ENCODE data around the gene ABLIM3.

ABLIM3 gene

GRCh38 chr5:149133795-149134777 is 7.2 kb upstream of the ABLIM3 start:
- FAIRE-seq: no peak

DNA sequence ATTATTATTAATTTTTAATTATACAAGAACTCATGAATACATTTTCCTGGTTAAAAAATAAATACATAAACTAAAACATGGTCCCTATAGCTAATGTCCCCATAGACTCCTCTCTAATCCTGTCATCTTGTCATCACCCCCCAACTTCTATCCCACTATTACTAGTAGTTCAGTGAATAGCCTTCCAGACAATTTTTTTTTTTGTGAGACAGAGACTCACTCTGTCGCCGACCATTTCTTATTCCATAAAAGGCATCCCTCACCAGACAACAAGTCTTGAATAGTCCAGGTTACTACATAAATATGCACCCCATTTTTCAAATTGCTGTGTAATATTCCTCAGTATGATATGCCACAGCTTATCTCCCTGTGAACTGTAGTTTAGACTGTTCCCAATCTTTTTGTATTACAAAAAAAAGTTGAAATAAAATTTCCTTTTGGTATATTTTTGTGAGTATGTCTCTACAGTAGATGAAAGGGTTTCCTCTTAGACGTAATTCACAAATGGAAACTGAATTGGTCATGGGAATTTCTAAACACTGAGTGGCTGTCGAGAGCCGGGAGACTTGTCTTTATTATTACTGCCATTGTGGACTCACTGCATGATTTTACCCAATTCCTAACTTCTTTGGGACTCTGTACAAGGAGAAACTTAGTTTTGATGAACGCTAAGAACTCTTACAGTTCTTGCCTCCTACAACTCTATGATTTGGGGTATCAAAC is 6.4 kb upstream of the ABLIM3 start:
- FAIRE-seq: no peak

GRCh38 chr5:149135536-149136201 is 5.6 kb upstream of the ABLIM3 start:
- FAIRE-seq: no peak

DNA sequence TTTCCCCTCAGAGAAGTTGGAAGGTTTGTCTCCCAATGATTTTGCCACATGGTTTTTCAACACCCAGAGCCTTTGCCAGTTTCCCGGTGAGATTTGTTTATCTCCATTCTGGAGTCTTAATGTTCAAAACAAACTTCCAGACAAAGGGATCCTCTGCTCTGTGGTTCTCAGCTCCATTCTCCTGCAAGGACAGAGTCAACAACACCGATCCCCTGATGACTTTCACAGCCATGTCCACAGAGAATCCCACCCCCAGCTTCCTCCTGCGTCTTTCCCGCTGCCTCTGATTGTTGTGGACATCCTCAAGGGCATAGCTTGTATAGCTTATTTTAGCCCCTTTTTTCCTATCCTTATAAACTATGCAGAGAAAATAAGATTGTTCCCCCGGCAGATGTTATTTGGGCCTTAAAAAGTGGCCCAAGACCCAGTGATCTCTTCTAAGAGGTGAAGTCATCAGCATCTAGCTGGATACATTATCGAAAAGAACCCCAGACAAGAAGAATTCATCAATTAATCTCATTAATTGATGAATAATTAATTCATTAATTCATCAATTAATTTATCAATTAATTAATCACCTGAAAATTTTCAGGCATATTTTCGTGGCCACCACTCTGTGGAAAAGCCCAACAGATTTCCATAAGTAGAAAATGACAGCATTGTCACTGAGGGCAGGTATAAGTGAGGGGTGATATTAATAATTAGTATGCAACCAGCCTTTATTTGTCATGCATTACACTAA is 2.9 kb upstream of the ABLIM3 start:
- FAIRE-seq: no peak

DNA sequence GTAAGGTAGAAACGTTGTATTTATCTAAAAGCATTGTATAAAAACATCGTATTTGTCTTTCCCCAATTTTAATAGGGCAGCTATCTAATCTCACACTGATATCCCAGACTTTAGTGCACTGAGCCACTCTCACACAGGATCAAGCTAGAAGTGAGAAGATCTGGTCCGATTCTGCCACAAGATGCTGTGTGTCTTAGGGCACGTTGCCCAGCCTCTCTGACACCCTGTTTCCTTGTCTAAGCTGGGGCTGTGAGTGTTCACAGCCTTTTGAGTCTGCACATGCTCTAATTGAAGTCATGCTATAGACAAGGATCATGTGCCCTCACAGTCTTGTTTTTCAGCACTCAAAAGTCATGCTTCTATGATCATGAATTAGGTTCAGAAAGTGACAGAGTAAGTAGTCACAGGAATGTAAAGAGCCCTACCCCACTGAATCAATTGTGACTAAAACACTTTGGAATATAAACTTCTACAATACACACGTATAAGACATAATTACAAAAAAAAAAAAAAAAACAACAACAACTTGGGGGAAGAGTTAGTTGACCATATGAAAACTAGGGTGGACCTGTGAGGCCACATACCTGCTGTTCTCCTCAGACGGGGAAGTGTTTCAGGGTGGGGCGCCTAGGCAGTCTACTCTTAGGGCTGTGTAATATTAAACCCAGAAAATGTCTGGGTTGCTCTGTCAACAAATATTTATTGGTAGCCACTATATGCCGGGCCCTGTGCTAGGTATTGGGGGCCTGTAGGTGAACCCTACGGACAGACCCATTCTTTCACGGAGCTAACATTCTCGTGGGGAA is 893 bp upstream of the ABLIM3 start:
- FAIRE-seq: no peak

- FAIRE-seq: no peak
These were observed 911 bp downstream of the ABLIM3 start for GRCh38 chr5:149141957-149142851.

DNA sequence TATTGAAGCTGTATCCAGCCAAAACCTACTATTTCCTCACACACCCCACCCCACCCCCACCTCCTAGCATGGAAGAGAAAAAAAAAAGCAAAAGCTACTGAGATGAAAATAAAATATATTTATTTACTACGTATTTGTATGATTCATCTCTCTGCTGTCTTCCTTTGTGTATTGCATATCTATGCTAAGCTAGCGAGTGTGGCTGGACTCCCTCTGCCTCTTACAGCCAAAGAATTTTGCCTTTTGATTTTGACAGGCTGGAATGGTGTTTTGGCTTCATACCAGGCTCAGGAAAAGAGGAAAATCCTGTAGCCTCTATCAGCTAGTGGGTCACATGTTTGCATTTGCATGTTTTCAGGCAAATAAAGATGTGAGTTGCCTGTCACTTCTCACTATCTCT is 2.2 kb downstream of the ABLIM3 start:
- no peak for FAIRE-seq

DNA sequence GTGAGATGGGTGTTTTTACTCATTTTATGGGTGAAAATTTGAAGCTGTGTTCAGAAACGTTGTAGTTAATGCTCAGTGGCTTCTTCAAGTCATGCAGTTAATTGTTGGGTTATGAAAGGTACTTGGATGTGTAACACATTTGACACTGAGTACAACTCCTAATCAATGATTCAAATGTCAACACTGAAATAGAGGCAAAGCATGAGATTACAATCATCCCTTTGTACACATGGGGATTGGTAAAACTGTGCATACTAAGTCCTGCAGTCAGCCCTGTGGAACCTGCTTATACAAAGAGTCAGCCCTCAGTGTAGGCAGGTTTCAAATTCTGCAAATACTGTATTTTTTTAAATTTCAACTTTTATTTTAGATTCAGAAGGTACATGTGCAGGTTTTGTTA is 3.3 kb downstream of the ABLIM3 start:
- no peak for FAIRE-seq

GRCh38 chr5:149145138-149145537 is 3.8 kb downstream of the ABLIM3 start:
- FAIRE-seq: no peak

- FAIRE-seq: no peak
These were observed 6.4 kb downstream of the ABLIM3 start for GRCh38 chr5:149147676-149148075.

- FAIRE-seq: no peak
These were observed 8.6 kb downstream of the ABLIM3 start for GRCh38 chr5:149149942-149150341.

GRCh38 chr5:149150457-149150856 is 9.2 kb downstream of the ABLIM3 start:
- no peak for FAIRE-seq

- FAIRE-seq: no peak
These were observed 10.4 kb downstream of the ABLIM3 start for GRCh38 chr5:149151717-149152116.

GRCh38 chr5:149152317-149152746 is 11.0 kb downstream of the ABLIM3 start:
- no peak for FAIRE-seq

DNA sequence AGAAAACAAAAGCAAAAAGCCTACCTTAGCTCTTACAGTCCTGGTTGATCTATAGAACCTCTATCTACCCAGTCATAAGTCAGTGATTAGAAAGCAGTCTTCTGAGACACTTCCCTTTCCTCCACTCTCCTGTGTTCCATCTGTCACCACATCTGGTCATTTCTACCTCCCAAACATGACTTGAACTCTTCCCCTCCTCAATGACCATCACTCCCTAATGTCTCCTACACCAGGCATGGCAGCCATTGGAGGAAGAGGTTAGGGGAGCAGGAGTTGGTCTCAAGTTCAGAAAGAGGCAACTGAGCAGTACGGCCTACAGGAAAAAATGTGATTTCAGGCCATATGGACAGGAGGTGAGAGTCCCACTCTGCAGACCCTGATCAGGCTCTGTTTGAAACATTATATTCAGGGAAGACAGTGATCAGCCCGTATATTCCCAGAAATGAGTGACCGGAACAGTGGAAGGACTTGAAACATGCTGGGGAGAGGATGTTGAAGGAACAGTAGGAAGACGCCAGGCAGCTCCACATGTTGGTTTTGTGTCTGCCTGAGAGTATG is 12.0 kb downstream of the ABLIM3 start:
- no peak for FAIRE-seq

DNA sequence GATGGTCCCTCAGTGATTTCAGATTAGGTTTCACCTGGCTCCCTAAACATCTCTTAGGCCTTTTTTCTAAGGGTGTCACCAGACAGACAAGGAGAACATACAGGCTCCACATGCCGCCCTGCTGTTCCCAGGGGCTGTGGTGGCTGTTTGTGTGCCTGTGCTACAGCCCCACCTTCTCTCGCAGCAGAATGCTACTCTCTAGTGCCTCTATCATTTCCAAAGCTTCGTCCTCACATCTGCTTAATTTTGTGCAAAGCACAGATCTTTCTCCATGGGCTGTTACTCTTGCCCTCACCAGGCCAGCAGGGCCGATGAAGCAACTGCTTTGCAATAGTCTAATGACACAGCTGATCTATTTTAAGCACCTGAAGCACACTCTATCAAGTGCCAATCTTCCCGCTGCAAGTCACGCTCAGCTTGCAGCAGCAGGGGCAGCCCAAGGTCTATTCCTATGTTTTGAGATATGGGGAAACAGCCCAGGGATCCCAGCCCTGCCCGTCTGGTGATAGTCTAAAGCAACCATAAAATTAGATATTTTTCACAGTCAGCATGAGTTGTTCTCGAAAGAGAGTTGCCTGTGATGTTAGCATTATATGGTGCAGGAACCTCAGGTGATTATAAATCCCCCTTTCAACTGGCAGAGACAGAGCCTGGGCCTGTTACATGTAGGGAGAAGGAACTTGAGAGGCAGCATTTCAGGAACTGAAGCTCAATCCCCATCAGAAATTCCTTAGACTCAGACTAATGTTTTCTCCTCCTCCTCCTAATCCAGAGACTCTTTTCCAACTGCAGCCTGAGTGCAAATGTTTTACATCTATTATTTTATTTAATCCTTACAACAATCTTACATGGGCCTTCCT is 12.7 kb downstream of the ABLIM3 start:
- no peak for FAIRE-seq

GRCh38 chr5:149154650-149155049 is 13.4 kb downstream of the ABLIM3 start:
- no peak for FAIRE-seq

DNA sequence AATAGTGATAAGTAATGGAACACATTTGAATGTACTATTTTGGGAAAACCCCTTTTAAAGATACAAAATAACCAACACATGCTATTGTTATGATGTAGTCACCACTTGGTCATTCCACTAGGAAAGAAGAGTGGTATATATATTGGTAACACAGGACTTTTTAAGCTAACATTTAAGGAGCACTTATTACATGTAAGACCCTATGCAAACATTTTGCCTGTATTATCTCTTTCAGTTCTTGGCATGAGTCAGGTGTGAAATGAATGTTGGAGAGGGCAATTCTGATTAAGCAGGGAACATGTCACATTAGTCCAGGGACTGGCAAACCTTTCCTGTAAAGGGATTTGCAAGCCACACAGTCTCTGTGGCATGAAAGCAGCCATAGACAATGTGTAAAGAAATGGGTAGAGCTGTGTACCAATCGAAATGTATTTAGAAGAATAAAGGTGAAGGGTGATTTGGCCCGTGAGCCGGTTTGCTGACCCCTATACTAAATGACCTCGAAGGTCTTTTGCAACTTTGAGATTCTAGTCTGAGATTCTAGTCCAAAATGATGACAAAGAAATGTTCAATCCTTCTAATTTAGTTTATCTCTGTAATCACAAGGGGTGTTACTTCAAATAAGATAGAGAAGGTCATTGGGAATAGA is 15.3 kb downstream of the ABLIM3 start:
- no peak for FAIRE-seq

- FAIRE-seq: no peak
These were observed 16.0 kb downstream of the ABLIM3 start for GRCh38 chr5:149157330-149157729.

Measured in G401.6 (cell line).